Measurements from ENCODE around the gene NNAT. TPM values are rescaled to one million over a fixed set of nuclear protein-coding genes. Genes with fewer than 3 reads are reported as not detected.

Gene NNAT
- polyA plus RNA-seq, 1 donor, result 75.8 TPM

GRCh38 chr20:37564388-37565133 is 43.5 kb downstream of the NNAT start:
- H3K4me3 ChIP-seq (ENCODE audit: low read length), result no peak overlapping the region

GRCh38 chr20:37565134-37565811 is 44.2 kb downstream of the NNAT start:
- DNase-seq, result no peak
- no peaks in the 10 kb centered on the region for H3K9me3 ChIP-seq (ENCODE audit: control insufficient read depth, low read depth, low read length)

More at GRCh38 chr20:37564388-37565133, 43.5 kb downstream of the NNAT start:
- Histone ChIP-seq H3K27me3 (ENCODE audit: control insufficient read depth, insufficient read depth, low read length) (peaks cover 21% of the 10 kb centered on the region), H3K4me1 (ENCODE audit: control insufficient read depth, insufficient read depth, low read length) (peaks cover 3% of the 10 kb centered on the region), H3K27ac (ENCODE audit: low read length) (no peak overlapping the region), H3K36me3 (ENCODE audit: control insufficient read depth, insufficient read depth, low read length) (no peaks in the 10 kb centered on the region), H3K9me3 (ENCODE audit: control insufficient read depth, low read depth, low read length) (no peaks in the 10 kb centered on the region)
- peak in 1 of 2 donors; percentile 19 for DNase-seq
- no CpG with 5 or more reads among the region's 34 CpGs for WGBS (ENCODE audit: insufficient coverage, low lambda C conversion rate)

GRCh38 chr20:37566590-37567330 is 45.7 kb downstream of the NNAT start:
- Histone ChIP-seq H3K36me3 (ENCODE audit: control insufficient read depth, insufficient read depth, low read length) (no peaks in the 10 kb centered on the region), H3K9me3 (ENCODE audit: control insufficient read depth, low read depth, low read length) (no peaks in the 10 kb centered on the region), H3K4me1 (ENCODE audit: control insufficient read depth, insufficient read depth, low read length) (peaks cover 3% of the 10 kb centered on the region), H3K27me3 (ENCODE audit: control insufficient read depth, insufficient read depth, low read length) (peaks cover 31% of the 10 kb centered on the region), H3K4me3 (ENCODE audit: low read length) (no peak overlapping the region), H3K27ac (ENCODE audit: low read length) (no peak overlapping the region)
- no CpG with 5 or more reads among the region's 5 CpGs for WGBS (ENCODE audit: insufficient coverage, low lambda C conversion rate)
- DNase-seq, result no peak

More at GRCh38 chr20:37565134-37565811, 44.2 kb downstream of the NNAT start:
- Histone ChIP-seq H3K27ac (ENCODE audit: low read length) (no peak overlapping the region), H3K4me1 (ENCODE audit: control insufficient read depth, insufficient read depth, low read length) (peaks cover 3% of the 10 kb centered on the region), H3K4me3 (ENCODE audit: low read length) (no peak overlapping the region), H3K27me3 (ENCODE audit: control insufficient read depth, insufficient read depth, low read length) (peaks cover 24% of the 10 kb centered on the region), H3K36me3 (ENCODE audit: control insufficient read depth, insufficient read depth, low read length) (no peaks in the 10 kb centered on the region)
- WGBS (ENCODE audit: insufficient coverage, low lambda C conversion rate), result 100% methylated on average over 1 of the region's 14 CpGs

- no peaks in the 10 kb centered on the region for H3K9me3 ChIP-seq (ENCODE audit: control insufficient read depth, low read depth, low read length)
- H3K4me3 ChIP-seq (ENCODE audit: low read length), result no peak overlapping the region
- WGBS (ENCODE audit: insufficient coverage, low lambda C conversion rate), result no CpG with 5 or more reads among the region's 7 CpGs
- no peaks in the 10 kb centered on the region for H3K36me3 ChIP-seq (ENCODE audit: control insufficient read depth, insufficient read depth, low read length)
- DNase-seq, result no peak
- peaks cover 31% of the 10 kb centered on the region for H3K27me3 ChIP-seq (ENCODE audit: control insufficient read depth, insufficient read depth, low read length)
- no peak overlapping the region for H3K27ac ChIP-seq (ENCODE audit: low read length)
- H3K4me1 ChIP-seq (ENCODE audit: control insufficient read depth, insufficient read depth, low read length), result peaks cover 3% of the 10 kb centered on the region
Measured at GRCh38 chr20:37567331-37567665, 46.2 kb downstream of the NNAT start.

- no peak for DNase-seq
- WGBS (ENCODE audit: insufficient coverage, low lambda C conversion rate), result 0% methylated on average over 5 of the region's 13 CpGs
- Histone ChIP-seq H3K4me1 (ENCODE audit: control insufficient read depth, insufficient read depth, low read length) (peaks cover 3% of the 10 kb centered on the region), H3K4me3 (ENCODE audit: low read length) (no peak overlapping the region), H3K36me3 (ENCODE audit: control insufficient read depth, insufficient read depth, low read length) (no peaks in the 10 kb centered on the region), H3K9me3 (ENCODE audit: control insufficient read depth, low read depth, low read length) (no peaks in the 10 kb centered on the region), H3K27ac (ENCODE audit: low read length) (no peak overlapping the region), H3K27me3 (ENCODE audit: control insufficient read depth, insufficient read depth, low read length) (peaks cover 31% of the 10 kb centered on the region)
Measured at GRCh38 chr20:37567671-37568588, 46.9 kb downstream of the NNAT start.

GRCh38 chr20:37570419-37570818 is 49.4 kb downstream of the NNAT start:
- Histone ChIP-seq H3K27me3 (ENCODE audit: control insufficient read depth, insufficient read depth, low read length) (peaks cover 23% of the 10 kb centered on the region), H3K4me1 (ENCODE audit: control insufficient read depth, insufficient read depth, low read length) (no peaks in the 10 kb centered on the region), H3K27ac (ENCODE audit: low read length) (no peak overlapping the region), H3K4me3 (ENCODE audit: low read length) (no peak overlapping the region), H3K9me3 (ENCODE audit: control insufficient read depth, low read depth, low read length) (no peaks in the 10 kb centered on the region), H3K36me3 (ENCODE audit: control insufficient read depth, insufficient read depth, low read length) (no peaks in the 10 kb centered on the region)
- 100% methylated on average over 1 of the region's 1 CpG for WGBS (ENCODE audit: insufficient coverage, low lambda C conversion rate)
- DNase-seq, result no peak

GRCh38 chr20:37571033-37571432 is 50.0 kb downstream of the NNAT start:
- no peaks in the 10 kb centered on the region for H3K9me3 ChIP-seq (ENCODE audit: control insufficient read depth, low read depth, low read length)
- H3K4me3 ChIP-seq (ENCODE audit: low read length), result no peak overlapping the region
- no peak for DNase-seq
- no peak overlapping the region for H3K27ac ChIP-seq (ENCODE audit: low read length)
- WGBS (ENCODE audit: insufficient coverage, low lambda C conversion rate), result no CpG with 5 or more reads among the region's 6 CpGs
- no peaks in the 10 kb centered on the region for H3K4me1 ChIP-seq (ENCODE audit: control insufficient read depth, insufficient read depth, low read length)
- H3K27me3 ChIP-seq (ENCODE audit: control insufficient read depth, insufficient read depth, low read length), result peaks cover 23% of the 10 kb centered on the region
- H3K36me3 ChIP-seq (ENCODE audit: control insufficient read depth, insufficient read depth, low read length), result no peaks in the 10 kb centered on the region

Other genes with a start within 250 kb of the NNAT start
- 58.4 TPM for gene MANBAL, start 231.6 kb upstream of the NNAT start, polyA plus RNA-seq
- gene SRC, start 175.1 kb upstream of the NNAT start, polyA plus RNA-seq, result 165 TPM
- gene BLCAP, start 6.6 kb downstream of the NNAT start, polyA plus RNA-seq, result 86.6 TPM
- 40.1 TPM for gene CTNNBL1, start 172.8 kb downstream of the NNAT start, polyA plus RNA-seq